ENCODE data around the gene TMEM18. TPM values are rescaled to one million over a fixed set of nuclear protein-coding genes. Genes with fewer than 3 reads are reported as not detected.

TMEM18 gene
- total RNA-seq, 4 donors from 2014 or later, result 8.7 to 27.3 (median 10.2) TPM

GRCh38 chr2:635687-636621 lies 41.3 kb downstream of the TMEM18 start:
- no peak for TF ChIP-seq POLR2AphosphoS5 (IDR thresholded peaks at IDR 0.05)
- TF ChIP-seq POLR2A (IDR thresholded peaks at IDR 0.05; ENCODE audit: low read depth), result no peak
- no peak for TF ChIP-seq EP300 (IDR thresholded peaks at IDR 0.05)
- TF ChIP-seq, protein P1, sequence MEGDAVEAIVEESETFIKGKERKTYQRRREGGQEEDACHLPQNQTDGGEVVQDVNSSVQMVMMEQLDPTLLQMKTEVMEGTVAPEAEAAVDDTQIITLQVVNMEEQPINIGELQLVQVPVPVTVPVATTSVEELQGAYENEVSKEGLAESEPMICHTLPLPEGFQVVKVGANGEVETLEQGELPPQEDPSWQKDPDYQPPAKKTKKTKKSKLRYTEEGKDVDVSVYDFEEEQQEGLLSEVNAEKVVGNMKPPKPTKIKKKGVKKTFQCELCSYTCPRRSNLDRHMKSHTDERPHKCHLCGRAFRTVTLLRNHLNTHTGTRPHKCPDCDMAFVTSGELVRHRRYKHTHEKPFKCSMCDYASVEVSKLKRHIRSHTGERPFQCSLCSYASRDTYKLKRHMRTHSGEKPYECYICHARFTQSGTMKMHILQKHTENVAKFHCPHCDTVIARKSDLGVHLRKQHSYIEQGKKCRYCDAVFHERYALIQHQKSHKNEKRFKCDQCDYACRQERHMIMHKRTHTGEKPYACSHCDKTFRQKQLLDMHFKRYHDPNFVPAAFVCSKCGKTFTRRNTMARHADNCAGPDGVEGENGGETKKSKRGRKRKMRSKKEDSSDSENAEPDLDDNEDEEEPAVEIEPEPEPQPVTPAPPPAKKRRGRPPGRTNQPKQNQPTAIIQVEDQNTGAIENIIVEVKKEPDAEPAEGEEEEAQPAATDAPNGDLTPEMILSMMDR (IDR thresholded peaks at IDR 0.05), result no peak
- Histone ChIP-seq H3K4me3 (peak overlapping the region in 3 of 4 donors; percentile 36 to 41 (median 40)), H3K9me3 (peaks cover 0 to 8% (median 0%) of the 10 kb centered on the region in 4 donors), H3K36me3 (no peaks in the 10 kb centered on the region), H3K4me1 (peaks cover 4 to 11% (median 9%) of the 10 kb centered on the region in 4 donors), H3K27me3 (peaks cover 0 to 17% (median 0%) of the 10 kb centered on the region in 4 donors), H3K27ac (replicated peaks in 1 of 4) (no peak overlapping the region)
- peak; percentile 68 for DNase-seq (ENCODE audit: extremely low spot score)
- intact Hi-C loops (cut with DNase I), result loop anchor here (5.0 kb wide), 1 partner anchor 389 kb away; no protein-coding TSS in a partner anchor
- WGBS, result 88% methylated on average over 17 of the region's 57 CpGs

DNA sequence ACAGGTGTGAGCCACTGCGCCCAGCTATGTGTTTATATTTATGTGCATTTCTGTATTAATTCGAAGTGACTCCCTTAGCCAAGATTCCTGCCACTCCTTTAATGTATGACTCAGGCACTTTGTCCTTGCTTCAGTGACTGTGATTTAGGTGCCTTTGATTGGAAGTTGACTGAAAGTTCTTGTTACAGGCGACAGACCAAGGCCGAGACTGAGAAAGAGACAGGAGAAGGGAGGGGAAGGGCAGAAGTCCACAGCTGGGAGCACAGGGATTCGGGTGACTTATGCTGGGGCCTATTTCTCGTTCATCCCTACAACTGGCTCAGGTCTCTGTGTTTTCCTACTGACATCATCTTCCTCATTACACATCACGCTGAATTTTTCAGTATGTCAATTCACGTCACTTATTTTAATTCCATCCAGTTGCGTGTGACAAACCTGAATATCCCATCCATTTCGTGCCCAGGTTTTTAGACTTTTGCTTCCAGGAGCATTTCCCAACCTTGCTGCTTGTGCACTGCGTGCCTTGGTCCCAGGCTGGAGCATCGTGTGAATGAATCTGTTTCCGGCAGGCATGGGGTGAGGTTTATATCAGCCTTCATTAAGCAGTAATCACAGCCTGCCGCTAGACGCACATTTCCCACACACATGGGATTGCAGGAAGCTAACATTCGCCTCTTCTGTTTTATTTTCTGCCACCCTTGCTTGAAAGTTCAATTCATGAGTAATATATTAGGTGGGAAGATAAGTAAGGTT lies 42.4 kb downstream of the TMEM18 start:
- peaks cover 0 to 17% (median 0%) of the 10 kb centered on the region in 4 donors for H3K27me3 ChIP-seq
- peak; percentile 78 for DNase-seq (ENCODE audit: extremely low spot score)
- no peak overlapping the region for H3K27ac ChIP-seq (replicated peaks in 1 of 4)
- TF ChIP-seq POLR2AphosphoS5 (IDR thresholded peaks at IDR 0.05) (no peak), POLR2A (IDR thresholded peaks at IDR 0.05; ENCODE audit: low read depth) (no peak), EP300 (IDR thresholded peaks at IDR 0.05) (no peak)
- TF ChIP-seq, protein P1 (IDR thresholded peaks at IDR 0.05), result no peak
- intact Hi-C loops (cut with DNase I), result loop anchor here (5.0 kb wide), 1 partner anchor 388 kb away; no protein-coding TSS in a partner anchor
- peaks cover 4 to 11% (median 9%) of the 10 kb centered on the region in 4 donors for H3K4me1 ChIP-seq
- peaks cover 0 to 8% (median 0%) of the 10 kb centered on the region in 4 donors for H3K9me3 ChIP-seq
- no peak overlapping the region for H3K4me3 ChIP-seq
- WGBS, result 72% methylated on average over 16 of the region's 16 CpGs
- H3K36me3 ChIP-seq, result no peaks in the 10 kb centered on the region

DNA sequence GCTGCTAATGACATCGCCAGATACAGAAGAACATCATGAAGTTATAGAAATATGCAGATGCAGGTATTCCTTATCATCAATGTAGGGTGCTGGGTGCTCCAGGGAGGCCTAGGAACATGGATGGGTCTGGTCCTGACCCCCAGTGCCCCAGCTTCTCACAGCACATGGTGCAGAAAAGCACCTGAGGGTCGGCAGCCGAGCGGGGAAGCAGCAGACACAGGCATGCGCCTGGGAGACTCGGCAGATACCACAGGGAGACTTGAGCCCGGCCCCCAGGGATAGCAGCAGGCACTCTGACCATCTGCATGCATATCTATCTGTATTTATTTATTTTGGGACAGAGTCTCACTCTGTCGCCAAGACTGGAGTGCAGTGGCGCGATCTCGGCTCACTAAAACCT lies 43.2 kb downstream of the TMEM18 start:
- Histone ChIP-seq H3K9me3 (peaks cover 0 to 8% (median 0%) of the 10 kb centered on the region in 4 donors), H3K36me3 (no peaks in the 10 kb centered on the region), H3K27me3 (peaks cover 0 to 18% (median 0%) of the 10 kb centered on the region in 4 donors), H3K4me3 (no peak overlapping the region), H3K4me1 (peaks cover 4 to 11% (median 9%) of the 10 kb centered on the region in 4 donors), H3K27ac (replicated peaks in 1 of 4) (no peak overlapping the region)
- WGBS, result 89% methylated on average over 11 of the region's 11 CpGs
- DNase-seq (ENCODE audit: extremely low spot score), result peak; percentile 89
- intact Hi-C loops (cut with DNase I), result no loop called here
- TF ChIP-seq EP300 (IDR thresholded peaks at IDR 0.05) (no peak), POLR2A (IDR thresholded peaks at IDR 0.05; ENCODE audit: low read depth) (no peak), POLR2AphosphoS5 (IDR thresholded peaks at IDR 0.05) (no peak)
- TF ChIP-seq, protein P1 (IDR thresholded peaks at IDR 0.05), result no peak

GRCh38 chr2:633371-633770 lies 43.8 kb downstream of the TMEM18 start:
- Histone ChIP-seq H3K27me3 (peaks cover 0 to 25% (median 0%) of the 10 kb centered on the region in 4 donors), H3K36me3 (no peaks in the 10 kb centered on the region), H3K27ac (replicated peaks in 1 of 4) (no peak overlapping the region), H3K4me1 (peaks cover 4 to 11% (median 9%) of the 10 kb centered on the region in 4 donors), H3K4me3 (no peak overlapping the region), H3K9me3 (peaks cover 0 to 8% (median 0%) of the 10 kb centered on the region in 4 donors)
- intact Hi-C loops (cut with DNase I), result no loop called here
- peak; percentile 75 for DNase-seq (ENCODE audit: extremely low spot score)
- 79% methylated on average over 5 of the region's 5 CpGs for WGBS
- no peak for TF ChIP-seq POLR2AphosphoS5 (IDR thresholded peaks at IDR 0.05)

All from esophagus muscularis mucosa (tissue), 4 donors.